ENCODE measurements around the gene BSN. TPM values are rescaled to one million over a fixed set of nuclear protein-coding genes. Genes with fewer than 3 reads are reported as not detected.

Gene BSN
- total and polyA plus RNA-seq, 2 of the 4 experiments (the other 2 are of a cell fraction), result under 0.01 to 0.03 TPM

- Histone ChIP-seq H3K4me2 (ENCODE audit: low read depth, low read length) (no peak overlapping the region), H2AK9ac (replicated peaks; ENCODE audit: low read depth, low read length, poor library complexity) (no peak overlapping the region), H3K4me1 (ENCODE audit: control insufficient read depth, insufficient read depth, low read length) (peaks cover 4% of the 10 kb centered on the region), H4K8ac (ENCODE audit: low read depth in 2 of 2, low read length in 2 of 2) (no peak overlapping the region), H3K9ac (ENCODE audit: low read depth, low read length) (no peak overlapping the region), H2BK20ac (ENCODE audit: low read depth, low read length) (no peak overlapping the region), H4K91ac (ENCODE audit: insufficient read depth, low read depth, low read length) (no peak overlapping the region), H4K20me1 (ENCODE audit: insufficient read depth, low read length) (no peaks in the 10 kb centered on the region), H3K4ac (ENCODE audit: low read depth, low read length) (no peak overlapping the region), H3K4me3 (ENCODE audit: insufficient read depth, low read depth, low read length) (no peak overlapping the region), H3K27ac (ENCODE audit: insufficient read depth, low read length) (no peak overlapping the region), H2BK15ac (ENCODE audit: low read depth, low read length) (no peak overlapping the region), H3K36me3 (ENCODE audit: control insufficient read depth, insufficient read depth, low read length) (no peaks in the 10 kb centered on the region), H4K5ac (ENCODE audit: low read depth, low read length) (no peak overlapping the region), H3K18ac (ENCODE audit: low read depth, low read length) (no peak overlapping the region), H2AK5ac (ENCODE audit: low read depth, low read length) (no peak overlapping the region), H3K79me1 (ENCODE audit: low read depth in 1 of 2, low read length in 2 of 2) (no peaks in the 10 kb centered on the region), H3K56ac (ENCODE audit: extremely low read depth, insufficient read depth, low read length) (no peak overlapping the region), H3K14ac (replicated peaks; ENCODE audit: low read depth, low read length) (no peak overlapping the region), H2AFZ (replicated peaks; ENCODE audit: low read length, poor library complexity) (no peak overlapping the region), H3K9me1 (ENCODE audit: insufficient read depth, low read length) (no peaks in the 10 kb centered on the region), H3K23ac (ENCODE audit: low read depth, low read length) (no peak overlapping the region), H3K9me3 (ENCODE audit: control insufficient read depth, insufficient read depth, low read length) (no peaks in the 10 kb centered on the region), H3K27me3 (ENCODE audit: control insufficient read depth, insufficient read depth, low read length) (peaks cover 5% of the 10 kb centered on the region; the same call in 1 of the 2 replicates), H2BK5ac (ENCODE audit: low read depth, low read length, poor library complexity, severe bottlenecking) (no peak overlapping the region), H2BK120ac (ENCODE audit: low read depth, low read length) (no peak overlapping the region)
- CTCF ChIA-PET, result interaction anchor here (0.7 kb wide), 1 partner anchor 560 kb away, joined by 5 read pairs; no protein-coding TSS in a partner anchor
- TF ChIP-seq CEBPB (IDR thresholded peaks at IDR 0.05; ENCODE audit: low read depth, low read length) (no peak), POLR2A (IDR thresholded peaks at IDR 0.05; ENCODE audit: low read depth, low read length) (no peak), SMC3 (IDR thresholded peaks at IDR 0.05; ENCODE audit: low read depth, low read length) (no peak), RCOR1 (IDR thresholded peaks at IDR 0.05; ENCODE audit: insufficient replicate concordance, low read length) (no peak), RFX5 (IDR thresholded peaks at IDR 0.05; ENCODE audit: low read depth, low read length) (no peak), NFE2L2 (IDR thresholded peaks at IDR 0.05; ENCODE audit: low read depth, low read length) (no peak)
- dilution Hi-C loops (cut with HindIII; ENCODE audit: low sequenced_read_pairs, unreplicated experiment) (no loop called here), in situ Hi-C loops (cut with MboI; ENCODE audit: low sequenced_read_pairs) (no loop called here), intact Hi-C loops (cut with micrococcal nuclease) (no loop called here)
- no peak for ATAC-seq (ENCODE audit: low read depth)
- POLR2A ChIA-PET (ENCODE audit: unreplicated experiment), result no interaction called here
- DNase-seq, result no peak
- no TSS peak for BruUV-seq (replicated peaks)
Observed at GRCh38 chr3:49611719-49612118, 57.4 kb downstream of the BSN start.

Data from IMR-90 (cell line).